ENCODE results near the gene NUP54. TPM values are rescaled to one million over a fixed set of nuclear protein-coding genes. Genes with fewer than 3 reads are reported as not detected.

NUP54 gene
- total RNA-seq, 2 donors from 2014 or later = 13.7 to 33.3 TPM

DNA sequence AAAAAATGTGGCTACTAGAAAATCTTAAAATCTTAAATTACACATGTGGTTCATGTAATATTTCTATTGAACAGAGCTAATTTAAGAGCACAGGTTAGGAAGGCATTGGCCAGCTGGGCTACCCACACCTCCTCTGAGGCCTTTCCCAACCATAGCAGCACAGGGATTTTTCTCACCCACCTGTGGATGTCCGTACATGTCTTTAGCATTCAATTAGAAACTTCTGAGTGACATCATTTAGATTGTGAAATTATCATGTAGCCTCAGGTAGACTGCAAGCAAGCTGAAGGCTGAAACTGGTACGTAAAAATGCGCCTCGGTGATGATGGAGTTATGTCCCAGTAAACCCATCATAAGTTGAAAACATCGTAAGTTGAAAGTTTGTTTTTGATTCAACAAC lies 34.3 kb upstream of the NUP54 start:
- 87 to 95% methylated on average over 5 of the region's 5 CpGs for WGBS, 2 donors
- H3K9me3 ChIP-seq = no peaks in the 10 kb centered on the region
- ATAC-seq (no peak), DNase-seq (no peak)
- no peak overlapping the region for H3K4me3 ChIP-seq
- TF ChIP-seq, protein P1, sequence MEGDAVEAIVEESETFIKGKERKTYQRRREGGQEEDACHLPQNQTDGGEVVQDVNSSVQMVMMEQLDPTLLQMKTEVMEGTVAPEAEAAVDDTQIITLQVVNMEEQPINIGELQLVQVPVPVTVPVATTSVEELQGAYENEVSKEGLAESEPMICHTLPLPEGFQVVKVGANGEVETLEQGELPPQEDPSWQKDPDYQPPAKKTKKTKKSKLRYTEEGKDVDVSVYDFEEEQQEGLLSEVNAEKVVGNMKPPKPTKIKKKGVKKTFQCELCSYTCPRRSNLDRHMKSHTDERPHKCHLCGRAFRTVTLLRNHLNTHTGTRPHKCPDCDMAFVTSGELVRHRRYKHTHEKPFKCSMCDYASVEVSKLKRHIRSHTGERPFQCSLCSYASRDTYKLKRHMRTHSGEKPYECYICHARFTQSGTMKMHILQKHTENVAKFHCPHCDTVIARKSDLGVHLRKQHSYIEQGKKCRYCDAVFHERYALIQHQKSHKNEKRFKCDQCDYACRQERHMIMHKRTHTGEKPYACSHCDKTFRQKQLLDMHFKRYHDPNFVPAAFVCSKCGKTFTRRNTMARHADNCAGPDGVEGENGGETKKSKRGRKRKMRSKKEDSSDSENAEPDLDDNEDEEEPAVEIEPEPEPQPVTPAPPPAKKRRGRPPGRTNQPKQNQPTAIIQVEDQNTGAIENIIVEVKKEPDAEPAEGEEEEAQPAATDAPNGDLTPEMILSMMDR (IDR thresholded peaks at IDR 0.05) = no peak
- TF ChIP-seq POLR2A (IDR thresholded peaks at IDR 0.05) = no peak
- no peaks in the 10 kb centered on the region for H3K27me3 ChIP-seq
- H3K27ac ChIP-seq = no peak overlapping the region
- peaks cover 35% of the 10 kb centered on the region for H3K4me1 ChIP-seq
- intact Hi-C loops (cut with DNase I) = no loop called here
- H3K36me3 ChIP-seq (replicated peaks in 1 of 2; ENCODE audit: insufficient read depth in 1 of 2, low read depth in 2 of 2) = no peaks in the 10 kb centered on the region

DNA sequence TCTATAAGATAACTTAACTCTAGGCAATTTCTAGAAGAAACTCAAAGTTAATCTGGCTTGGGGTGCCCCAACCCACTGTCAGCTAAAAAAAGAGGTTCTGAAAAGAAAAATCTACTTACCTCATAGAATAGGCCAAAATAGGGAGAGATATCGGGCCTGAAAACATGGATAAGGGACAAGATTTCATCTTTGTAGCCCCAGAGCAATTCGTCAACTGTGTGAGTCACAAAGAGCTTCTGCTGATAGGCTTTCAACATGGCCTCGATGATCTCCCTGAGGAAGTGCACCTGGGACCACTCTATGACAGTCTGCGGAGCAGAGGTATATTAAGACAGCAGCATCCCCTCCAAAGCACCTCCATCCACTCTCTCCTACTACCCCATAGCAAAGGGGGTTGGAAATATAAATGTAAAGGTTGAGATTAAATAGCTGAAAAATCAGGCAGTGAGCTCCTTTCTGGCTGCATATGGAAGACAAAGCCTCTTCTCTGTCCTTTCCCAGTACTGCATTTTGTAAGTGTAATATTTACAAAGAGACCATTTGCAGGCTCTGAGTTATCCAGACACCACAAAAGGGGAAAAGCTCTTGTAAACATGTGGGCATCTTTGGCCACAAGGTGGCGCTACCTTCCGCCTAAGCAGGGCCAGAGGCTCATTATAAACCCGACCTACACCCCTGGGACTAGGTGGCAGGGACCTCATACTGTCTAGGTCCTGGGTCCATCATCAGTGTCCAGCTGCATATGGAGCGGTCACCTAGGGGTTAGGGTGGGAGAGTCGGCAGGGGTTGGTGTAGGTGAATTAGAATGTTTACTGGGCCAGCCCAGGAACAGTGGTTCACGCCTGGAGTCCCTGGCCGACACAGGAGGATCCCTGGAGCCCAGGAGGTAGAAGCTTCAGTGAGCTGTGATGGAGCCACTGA lies 31.5 kb upstream of the NUP54 start:
- Histone ChIP-seq H3K36me3 (replicated peaks in 1 of 2; ENCODE audit: insufficient read depth in 1 of 2, low read depth in 2 of 2) (peaks cover 0 to 7% of the 10 kb centered on the region in 2 donors), H3K4me3 (no peak overlapping the region), H3K27ac (peak overlapping the region in 1 of 4 donors; percentile 3), H3K27me3 (no peaks in the 10 kb centered on the region), H3K9me3 (no peaks in the 10 kb centered on the region), H3K4me1 (peaks cover 15% of the 10 kb centered on the region)
- intact Hi-C loops (cut with DNase I) = no loop called here
- ATAC-seq (peak; percentile 88), DNase-seq (peak; percentile 86 to 94 (median 89))
- 46 to 48% methylated on average over 11 of the region's 11 CpGs for WGBS, 2 donors
- TF ChIP-seq POLR2A (IDR thresholded peaks at IDR 0.05) = no peak
- TF ChIP-seq, protein P1 (IDR thresholded peaks at IDR 0.05) = peak; percentile 85 to 93 (median 88)

DNA sequence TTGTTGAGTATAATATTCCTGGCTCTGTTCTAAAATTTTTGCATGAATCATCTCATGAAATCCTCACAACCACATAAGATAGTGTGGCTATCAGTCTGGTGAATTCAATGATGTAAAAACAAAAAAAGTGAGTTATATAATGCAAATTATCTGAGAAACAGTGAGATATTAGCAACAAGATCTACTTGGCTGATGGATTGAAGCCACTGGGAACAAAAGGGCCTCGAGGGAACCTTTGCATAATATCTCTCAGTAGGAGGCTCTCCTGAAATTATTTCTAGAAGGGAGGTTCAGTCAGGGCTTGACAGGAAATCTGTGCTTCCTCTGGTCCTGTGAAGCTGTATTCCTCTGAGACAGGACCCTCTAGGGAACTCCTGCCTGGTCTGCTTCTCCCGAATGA lies 30.1 kb upstream of the NUP54 start:
- no peak overlapping the region for H3K27ac ChIP-seq
- intact Hi-C loops (cut with DNase I) = no loop called here
- peaks cover 5 to 15% of the 10 kb centered on the region in 2 donors for H3K36me3 ChIP-seq (replicated peaks in 1 of 2; ENCODE audit: insufficient read depth in 1 of 2, low read depth in 2 of 2)
- no peak for ATAC-seq
- no peaks in the 10 kb centered on the region for H3K9me3 ChIP-seq
- H3K4me1 ChIP-seq = peaks cover 8% of the 10 kb centered on the region
- no peak for DNase-seq
- TF ChIP-seq, protein P1 (IDR thresholded peaks at IDR 0.05) = no peak
- TF ChIP-seq POLR2A (IDR thresholded peaks at IDR 0.05) = no peak
- no peak overlapping the region for H3K4me3 ChIP-seq
- no peaks in the 10 kb centered on the region for H3K27me3 ChIP-seq
- WGBS, 2 donors = 59 to 62% methylated on average over 2 of the region's 2 CpGs

DNA sequence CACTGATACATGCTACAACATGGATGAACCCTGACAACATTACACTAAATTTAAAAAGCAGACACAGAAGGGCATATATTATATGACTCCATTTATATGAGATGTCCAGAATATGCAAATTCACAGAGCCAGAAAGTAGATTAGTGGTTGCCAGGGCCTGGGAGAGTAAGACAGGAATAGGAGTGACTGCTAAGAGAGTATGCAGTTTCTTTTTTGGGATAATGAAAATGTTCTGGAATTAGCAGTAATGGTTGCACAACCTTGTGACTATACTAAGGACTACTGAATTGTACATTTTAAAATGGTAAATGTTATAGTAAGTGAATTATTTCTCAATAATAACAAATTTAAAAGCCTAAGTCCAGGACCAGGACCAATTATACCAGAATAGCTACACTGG lies 29.5 kb upstream of the NUP54 start:
- Histone ChIP-seq H3K4me3 (no peak overlapping the region), H3K4me1 (peaks cover 6% of the 10 kb centered on the region), H3K27ac (no peak overlapping the region), H3K27me3 (no peaks in the 10 kb centered on the region), H3K36me3 (replicated peaks in 1 of 2; ENCODE audit: insufficient read depth in 1 of 2, low read depth in 2 of 2) (peaks cover 5 to 18% of the 10 kb centered on the region in 2 donors), H3K9me3 (no peaks in the 10 kb centered on the region)
- intact Hi-C loops (cut with DNase I) = no loop called here
- DNase-seq (no peak), ATAC-seq (no peak)
- TF ChIP-seq, protein P1 (IDR thresholded peaks at IDR 0.05) = no peak
- TF ChIP-seq POLR2A (IDR thresholded peaks at IDR 0.05) = no peak

All from body of pancreas (tissue), 4 donors.